GM19351 (cell line): ENCODE measurements around the gene FAM13A.

Experiments
- ATAC-seq: cut with Tn5 transposase; IDR thresholded peaks from one replicate; pipeline ENCODE4 v1.9.1; 2021; ENCODE audit warnings: mild to moderate bottlenecking, moderate library complexity; ENCODE audit not compliant: unreplicated experiment

The FAM13A gene

GRCh38 chr4:88754796-88755195, 302.2 kb downstream of the FAM13A start:
- ATAC-seq = no peak

- ATAC-seq = no peak
Observed at GRCh38 chr4:88753658-88754571, 303.1 kb downstream of the FAM13A start.

- no peak for ATAC-seq
Observed at GRCh38 chr4:88752754-88753153, 304.2 kb downstream of the FAM13A start.

GRCh38 chr4:88752076-88752463, 304.9 kb downstream of the FAM13A start:
- no peak for ATAC-seq

- no peak for ATAC-seq
Observed at GRCh38 chr4:88751258-88752075, 305.5 kb downstream of the FAM13A start.

- no peak for ATAC-seq
Observed at GRCh38 chr4:88750369-88750768, 306.6 kb downstream of the FAM13A start.

- ATAC-seq = no peak
Observed at GRCh38 chr4:88747351-88747750, 309.6 kb downstream of the FAM13A start.

GRCh38 chr4:88746206-88746605, 310.8 kb downstream of the FAM13A start:
- no peak for ATAC-seq

GRCh38 chr4:88745581-88746163, 311.3 kb downstream of the FAM13A start:
- no peak for ATAC-seq

GRCh38 chr4:88745175-88745574, 311.8 kb downstream of the FAM13A start:
- ATAC-seq = no peak

- ATAC-seq = no peak
Observed at GRCh38 chr4:88744609-88745008, 312.4 kb downstream of the FAM13A start.

GRCh38 chr4:88743696-88744095, 313.3 kb downstream of the FAM13A start:
- no peak for ATAC-seq

- no peak for ATAC-seq
Observed at GRCh38 chr4:88742561-88742960, 314.4 kb downstream of the FAM13A start.

- no peak for ATAC-seq
Observed at GRCh38 chr4:88738180-88738579, 318.8 kb downstream of the FAM13A start.

GRCh38 chr4:88737307-88737941, 319.6 kb downstream of the FAM13A start:
- no peak for ATAC-seq

- ATAC-seq = no peak
Observed at GRCh38 chr4:88736264-88736663, 320.7 kb downstream of the FAM13A start.

- ATAC-seq = no peak
Observed at GRCh38 chr4:88735564-88735963, 321.4 kb downstream of the FAM13A start.

GRCh38 chr4:88734403-88734949, 322.5 kb downstream of the FAM13A start:
- ATAC-seq = no peak

GRCh38 chr4:88732714-88733368, 324.1 kb downstream of the FAM13A start:
- ATAC-seq = no peak

- no peak for ATAC-seq
Observed at GRCh38 chr4:88731381-88731780, 325.6 kb downstream of the FAM13A start.
